ENCODE data around the gene HAUS7.
A peak's percentile ranks its signal among the peaks of the same experiment; 100 is the strongest.

The HAUS7 gene

GRCh38 chrX:153475751-153476281 lies 5.4 kb upstream of the HAUS7 start:
- DNase-seq, result no peak

GRCh38 chrX:153475271-153475670 lies 4.9 kb upstream of the HAUS7 start:
- no peak for DNase-seq

- DNase-seq, result peak; percentile 22
Measured at GRCh38 chrX:153474718-153475117, 4.3 kb upstream of the HAUS7 start.

- DNase-seq, result no peak
Measured at GRCh38 chrX:153474266-153474665, 3.9 kb upstream of the HAUS7 start.

- DNase-seq, result no peak
Measured at GRCh38 chrX:153473126-153473525, 2.8 kb upstream of the HAUS7 start.

GRCh38 chrX:153471663-153472280 lies 1.4 kb upstream of the HAUS7 start:
- no peak for DNase-seq

GRCh38 chrX:153469811-153470410 lies 465 bp downstream of the HAUS7 start:
- peak; percentile 62 for DNase-seq

- DNase-seq, result no peak
Measured at GRCh38 chrX:153468008-153468580, 2.3 kb downstream of the HAUS7 start.

GRCh38 chrX:153465691-153466380 lies 4.5 kb downstream of the HAUS7 start:
- DNase-seq, result no peak

GRCh38 chrX:153464116-153464515 lies 6.3 kb downstream of the HAUS7 start:
- DNase-seq, result no peak

- DNase-seq, result no peak
Measured at GRCh38 chrX:153463556-153463955, 6.8 kb downstream of the HAUS7 start.

GRCh38 chrX:153463031-153463430 lies 7.3 kb downstream of the HAUS7 start:
- DNase-seq, result no peak

GRCh38 chrX:153462291-153462690 lies 8.1 kb downstream of the HAUS7 start:
- DNase-seq, result no peak

- DNase-seq, result peak; percentile 55
Measured at GRCh38 chrX:153460826-153461225, 9.6 kb downstream of the HAUS7 start.

GRCh38 chrX:153459986-153460385 lies 10.4 kb downstream of the HAUS7 start:
- DNase-seq, result no peak

GRCh38 chrX:153458476-153458875 lies 11.9 kb downstream of the HAUS7 start:
- DNase-seq, result no peak

GRCh38 chrX:153457827-153458466 lies 12.4 kb downstream of the HAUS7 start:
- DNase-seq, result no peak

GRCh38 chrX:153457136-153457825 lies 13.1 kb downstream of the HAUS7 start:
- no peak for DNase-seq

GRCh38 chrX:153456704-153457103 lies 13.7 kb downstream of the HAUS7 start:
- DNase-seq, result no peak

- DNase-seq, result no peak
Measured at GRCh38 chrX:153456161-153456560, 14.2 kb downstream of the HAUS7 start.

GRCh38 chrX:153455571-153455970 lies 14.8 kb downstream of the HAUS7 start:
- no peak for DNase-seq

GRCh38 chrX:153454901-153455550 lies 15.3 kb downstream of the HAUS7 start:
- no peak for DNase-seq
